H9 (cell line): ENCODE measurements around the gene PIK3R5. TPM values are rescaled to one million over a fixed set of nuclear protein-coding genes. Genes with fewer than 3 reads are reported as not detected.

Experiments
- DNase-seq: peaks from one replicate; pipeline ENCODE4 v3.0.0-alpha.2; 2017
- H2AFZ ChIP-seq: one replicate; pipeline ENCODE4 v1.6.1; 2013; ENCODE audit warnings: mild to moderate bottlenecking, low read length, control low read depth, moderate library complexity
- H2AK5ac ChIP-seq: 2 replicates; pipeline ENCODE4 v1.6.1; 2013; ENCODE audit warnings: low read length, control low read depth, mixed read lengths; ENCODE audit not compliant: insufficient read length
- H2BK120ac ChIP-seq: one replicate; pipeline ENCODE4 v1.6.1; 2013; ENCODE audit warnings: low read depth, mild to moderate bottlenecking, low read length, control low read depth, inconsistent platforms; ENCODE audit not compliant: poor library complexity, severe bottlenecking
- H2BK12ac ChIP-seq: 2 replicates; pipeline ENCODE4 v1.6.1; 2013; ENCODE audit warnings: low read length, control low read depth, mixed read lengths, low read depth; ENCODE audit not compliant: insufficient read length
- H2BK15ac ChIP-seq: 2 replicates; pipeline ENCODE4 v1.6.1; 2013; ENCODE audit warnings: low read depth, low read length, control low read depth
- H2BK20ac ChIP-seq: one replicate; pipeline ENCODE4 v1.6.1; 2013; ENCODE audit warnings: low read depth, mild to moderate bottlenecking, low read length, control low read depth, inconsistent platforms; ENCODE audit not compliant: poor library complexity, severe bottlenecking
- H2BK5ac ChIP-seq: 2 replicates; pipeline ENCODE4 v1.6.1; 2013; ENCODE audit warnings: low read length, control low read depth, mixed read lengths; ENCODE audit not compliant: insufficient read length
- H3K14ac ChIP-seq: 2 replicates; pipeline ENCODE4 v1.6.1; 2013; ENCODE audit warnings: low read length, control low read depth; ENCODE audit not compliant: insufficient read depth
- H3K18ac ChIP-seq: 2 replicates; pipeline ENCODE4 v1.6.1; 2013; ENCODE audit warnings: low read depth, mild to moderate bottlenecking, mixed read lengths, low read length, control low read depth; ENCODE audit not compliant: insufficient read length
- H3K23ac ChIP-seq: 2 replicates; pipeline ENCODE4 v1.6.1; 2013; ENCODE audit warnings: low read length, control low read depth, mixed read lengths, low read depth; ENCODE audit not compliant: insufficient read length
- H3K23me2 ChIP-seq: 2 replicates; pipeline ENCODE4 v1.6.1; 2013; ENCODE audit warnings: low read depth, mild to moderate bottlenecking, mixed read lengths, low read length, control low read depth; ENCODE audit not compliant: insufficient read length, poor library complexity, severe bottlenecking
- H3K27ac ChIP-seq: 2 replicates; pipeline ENCODE4 v1.5.1; 2013; ENCODE audit warnings: low read length, control low read depth, mixed read lengths, low read depth; ENCODE audit not compliant: insufficient read length
- H3K27me3 ChIP-seq: 2 replicates; pipeline ENCODE4 v1.6.1; 2013; ENCODE audit warnings: low read length, control low read depth, inconsistent platforms; ENCODE audit not compliant: insufficient read depth
- H3K4ac ChIP-seq: 2 replicates; pipeline ENCODE4 v1.6.1; 2013; ENCODE audit warnings: low read depth, mild to moderate bottlenecking, control low read depth, inconsistent platforms, low read length, moderate library complexity
- H3K4me1 ChIP-seq: 2 replicates; pipeline ENCODE4 v1.6.1; 2013; ENCODE audit warnings: low read length, control low read depth, inconsistent platforms; ENCODE audit not compliant: insufficient read depth
- H3K4me2 ChIP-seq: 2 replicates; pipeline ENCODE4 v1.6.1; 2013; ENCODE audit warnings: low read length, control low read depth, mixed read lengths; ENCODE audit not compliant: insufficient read length, insufficient read depth
- H3K56ac ChIP-seq: 2 replicates; pipeline ENCODE4 v1.6.1; 2013; ENCODE audit warnings: low read depth, mild to moderate bottlenecking, mixed read lengths, low read length, control low read depth; ENCODE audit not compliant: insufficient read length
- H3K79me1 ChIP-seq: 2 replicates; pipeline ENCODE4 v1.6.1; 2013; ENCODE audit warnings: low read depth, mild to moderate bottlenecking, moderate library complexity, low read length, control low read depth, inconsistent platforms; ENCODE audit not compliant: insufficient read depth, poor library complexity, severe bottlenecking
- H3K79me2 ChIP-seq: 2 replicates; pipeline ENCODE4 v1.6.1; 2013; ENCODE audit warnings: low read length, control low read depth, inconsistent platforms; ENCODE audit not compliant: insufficient read depth
- H3K9ac ChIP-seq: 2 replicates; pipeline ENCODE4 v1.6.1; 2013; ENCODE audit warnings: low read length, control low read depth, mixed read lengths; ENCODE audit not compliant: insufficient read length; ENCODE audit errors: extremely low read depth
- H3K9me3 ChIP-seq: one replicate; pipeline ENCODE4 v1.6.1; 2013; ENCODE audit warnings: low read depth, low read length, inconsistent platforms; ENCODE audit not compliant: control insufficient read depth
- H3T11ph ChIP-seq: one replicate; pipeline ENCODE4 v1.6.1; 2013; ENCODE audit warnings: mild to moderate bottlenecking, low read length, control low read depth, inconsistent platforms
- H4K20me1 ChIP-seq: one replicate; pipeline ENCODE4 v1.6.1; 2013; ENCODE audit not compliant: control insufficient read depth, insufficient read length, insufficient read depth
- H4K5ac ChIP-seq: 2 replicates; pipeline ENCODE4 v1.6.1; 2013; ENCODE audit warnings: low read depth, mild to moderate bottlenecking, mixed read lengths, low read length, control low read depth; ENCODE audit not compliant: insufficient read length
- H4K8ac ChIP-seq: replicated peaks from 2 replicates; pipeline ENCODE4 v1.6.1; 2013; ENCODE audit warnings: low read length, control low read depth, mixed read lengths, low read depth; ENCODE audit not compliant: insufficient read length
- H4K91ac ChIP-seq: 2 replicates; pipeline ENCODE4 v1.6.1; 2013; ENCODE audit warnings: low read depth, mild to moderate bottlenecking, moderate library complexity, mixed read lengths, low read length, control low read depth; ENCODE audit not compliant: insufficient read length
- H3K27ac Mint-ChIP-seq, 3 experiments: 2 replicates in 2 of 3; 3 replicates in 1 of 3; pipeline ENCODE4 v1.8.0; 2020 to 2021; ENCODE audit warnings: mixed read lengths in 3 of 3, mild to moderate bottlenecking in 1 of 3, moderate library complexity in 1 of 3
- H3K27me3 Mint-ChIP-seq: 2 replicates; pipeline ENCODE4 v1.8.0; 2021; ENCODE audit warnings: low read depth, mild to moderate bottlenecking, moderate library complexity, mixed read lengths
- H3K36me3 Mint-ChIP-seq, 3 experiments: 2 replicates in 2 of 3; 3 replicates in 1 of 3; pipeline ENCODE4 v1.8.0; 2020 to 2021; ENCODE audit warnings: low read depth in 3 of 3, mixed read lengths in 3 of 3; ENCODE audit not compliant: insufficient read depth in 1 of 3
- H3K4me1 Mint-ChIP-seq, 2 experiments: 2 replicates each; pipeline ENCODE4 v1.8.0; 2020; ENCODE audit warnings: mixed read lengths in 2 of 2
- H3K4me3 Mint-ChIP-seq, 2 experiments: 2 replicates in 1 of 2; 3 replicates in 1 of 2; pipeline ENCODE4 v1.8.0; 2020 to 2021; ENCODE audit warnings: mild to moderate bottlenecking in 2 of 2, mixed read lengths in 2 of 2, moderate library complexity in 1 of 2
- H3K9me3 Mint-ChIP-seq, 2 experiments: 2 replicates in 1 of 2; 3 replicates in 1 of 2; pipeline ENCODE4 v1.8.0; 2020; ENCODE audit warnings: mild to moderate bottlenecking in 2 of 2, mixed read lengths in 2 of 2, moderate library complexity in 1 of 2
- WGBS: extraction: QIAGEN DNeasy Blood & Tissue Kit; methylation state at CpG from one replicate; pipeline ENCODE4 v1.1.7; 2013; ENCODE audit warnings: missing lambda C conversion rate, low lambda C conversion rate, mixed read lengths; ENCODE audit not compliant: insufficient read length; ENCODE audit errors: extremely low coverage; 5-methylcytosine and 5-hydroxymethylcytosine counted together
- total RNA-seq: library from RNA; stranded (reverse); gene quantifications from 2 replicates; pipeline ENCODE4 v1.2.1, GENCODE V29; 2021
- TF ChIP-seq, protein P1 (sequence below): fragments of 200-600 bp; sonication (generic); conservative IDR thresholded peaks from 3 replicates; pipeline ENCODE4 v1.8.0; 2021; ENCODE audit warnings: antibody characterized with exemption, mild to moderate bottlenecking

PIK3R5 gene
- total RNA-seq, 1 experiment from 2014 or later = 1.4 TPM

- H2AK5ac ChIP-seq = no peak overlapping the region
- no peak overlapping the region for H3K4me3 Mint-ChIP-seq
- H4K8ac ChIP-seq = no peak overlapping the region
- no peak overlapping the region for H3K27ac ChIP-seq
- peaks cover 18 to 23% of the 10 kb centered on the region in 2 experiments for H3K4me1 Mint-ChIP-seq
- H3K36me3 Mint-ChIP-seq = peaks cover 0 to 4% (median 0%) of the 10 kb centered on the region in 3 experiments; a peak in 2 of 7 replicates
- H3K4me2 ChIP-seq = no peak overlapping the region
- H3K9me3 Mint-ChIP-seq = peaks cover 4 to 11% of the 10 kb centered on the region in 2 experiments; a peak in 4 of 5 replicates
- H2BK12ac ChIP-seq = no peak overlapping the region
- H2BK120ac ChIP-seq = no peak overlapping the region
- no peak overlapping the region for H4K5ac ChIP-seq
- no peak overlapping the region for H2BK20ac ChIP-seq
- H2AFZ ChIP-seq = no peak overlapping the region
- peaks cover 4% of the 10 kb centered on the region for H3K23me2 ChIP-seq
- H4K91ac ChIP-seq = no peak overlapping the region
- H3K27me3 Mint-ChIP-seq = peaks cover 99% of the 10 kb centered on the region
- no peak overlapping the region for H2BK5ac ChIP-seq
- H3K27ac Mint-ChIP-seq = no peak overlapping the region
- H3K18ac ChIP-seq = no peak overlapping the region
- H3T11ph ChIP-seq = no peak overlapping the region
- no peak overlapping the region for H3K23ac ChIP-seq
- TF ChIP-seq, protein P1, sequence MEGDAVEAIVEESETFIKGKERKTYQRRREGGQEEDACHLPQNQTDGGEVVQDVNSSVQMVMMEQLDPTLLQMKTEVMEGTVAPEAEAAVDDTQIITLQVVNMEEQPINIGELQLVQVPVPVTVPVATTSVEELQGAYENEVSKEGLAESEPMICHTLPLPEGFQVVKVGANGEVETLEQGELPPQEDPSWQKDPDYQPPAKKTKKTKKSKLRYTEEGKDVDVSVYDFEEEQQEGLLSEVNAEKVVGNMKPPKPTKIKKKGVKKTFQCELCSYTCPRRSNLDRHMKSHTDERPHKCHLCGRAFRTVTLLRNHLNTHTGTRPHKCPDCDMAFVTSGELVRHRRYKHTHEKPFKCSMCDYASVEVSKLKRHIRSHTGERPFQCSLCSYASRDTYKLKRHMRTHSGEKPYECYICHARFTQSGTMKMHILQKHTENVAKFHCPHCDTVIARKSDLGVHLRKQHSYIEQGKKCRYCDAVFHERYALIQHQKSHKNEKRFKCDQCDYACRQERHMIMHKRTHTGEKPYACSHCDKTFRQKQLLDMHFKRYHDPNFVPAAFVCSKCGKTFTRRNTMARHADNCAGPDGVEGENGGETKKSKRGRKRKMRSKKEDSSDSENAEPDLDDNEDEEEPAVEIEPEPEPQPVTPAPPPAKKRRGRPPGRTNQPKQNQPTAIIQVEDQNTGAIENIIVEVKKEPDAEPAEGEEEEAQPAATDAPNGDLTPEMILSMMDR = no peak
- H2BK15ac ChIP-seq = no peak overlapping the region
- no peak overlapping the region for H3K4ac ChIP-seq
- no peak for DNase-seq
- no peaks in the 10 kb centered on the region for H3K9me3 ChIP-seq
- H3K14ac ChIP-seq = no peak overlapping the region; the same call in 1 of the 2 replicates
- no peaks in the 10 kb centered on the region for H4K20me1 ChIP-seq
- no peak overlapping the region for H3K9ac ChIP-seq
- H3K79me2 ChIP-seq = no peaks in the 10 kb centered on the region
- H3K56ac ChIP-seq = no peak overlapping the region
- no CpG with 5 or more reads among the region's 4 CpGs for WGBS
- H3K4me1 ChIP-seq = peaks cover 3% of the 10 kb centered on the region; the same call in 1 of the 2 replicates
- peaks cover 30% of the 10 kb centered on the region for H3K27me3 ChIP-seq
- H3K79me1 ChIP-seq = no peaks in the 10 kb centered on the region
Measured at GRCh38 chr17:9009096-9009495, 43.6 kb upstream of the PIK3R5 start.
